ENCODE data around the gene COX6A1.
"Not testable (repeated sequence)": the region's sequence is repeated elsewhere in the genome, so short reads cannot be mapped to it uniquely, and the experiment has no call there.

Gene COX6A1

GRCh38 chr12:120468821-120469449, 31.0 kb downstream of the COX6A1 start:
- no peak for DNase-seq

- peak; percentile 74 for DNase-seq
Measured at GRCh38 chr12:120469450-120470149, 31.7 kb downstream of the COX6A1 start, which contains the start of gene SRSF9. SRSF9 (minus strand) TSS chr12:120469748; CDS start chr12:120469609, 139 bp downstream.

- DNase-seq, result no peak
Measured at GRCh38 chr12:120470150-120470784, 32.4 kb downstream of the COX6A1 start.

- no peak for DNase-seq
Measured at GRCh38 chr12:120472521-120472920, 34.6 kb downstream of the COX6A1 start.

GRCh38 chr12:120473807-120474615, 36.1 kb downstream of the COX6A1 start:
- DNase-seq, result no peak

GRCh38 chr12:120474616-120474960, 36.7 kb downstream of the COX6A1 start:
- DNase-seq, result peak; percentile 44

- no peak for DNase-seq
Measured at GRCh38 chr12:120475643-120476042, 37.7 kb downstream of the COX6A1 start.

- DNase-seq, result no peak
Measured at GRCh38 chr12:120479458-120479857, 41.5 kb downstream of the COX6A1 start.

GRCh38 chr12:120480211-120480610, 42.3 kb downstream of the COX6A1 start:
- no peak for DNase-seq

- no peak for DNase-seq
Measured at GRCh38 chr12:120481022-120481767, 43.3 kb downstream of the COX6A1 start.

GRCh38 chr12:120483621-120484020, 45.7 kb downstream of the COX6A1 start:
- DNase-seq, result peak; percentile 4

- DNase-seq, result no peak
Measured at GRCh38 chr12:120485961-120486881, 48.3 kb downstream of the COX6A1 start.

GRCh38 chr12:120487552-120487951, 49.6 kb downstream of the COX6A1 start:
- not testable (repeated sequence) for DNase-seq

GRCh38 chr12:120488057-120488640, 50.2 kb downstream of the COX6A1 start:
- DNase-seq, result no peak

GRCh38 chr12:120489018-120489417, 51.1 kb downstream of the COX6A1 start:
- DNase-seq, result no peak

- DNase-seq, result no peak
Measured at GRCh38 chr12:120490325-120490724, 52.4 kb downstream of the COX6A1 start.
